GM19238 (cell line): ENCODE data around the gene EVI5L.
"Not testable (repeated sequence)": the region's sequence is repeated elsewhere in the genome, so short reads cannot be mapped to it uniquely, and the experiment has no call there.

ENCODE experiments used
- DNase-seq: peaks from one replicate; pipeline ENCODE4 v3.0.0; 2011; ENCODE audit warnings: low spot score; ENCODE audit not compliant: insufficient read length

Gene EVI5L

DNA sequence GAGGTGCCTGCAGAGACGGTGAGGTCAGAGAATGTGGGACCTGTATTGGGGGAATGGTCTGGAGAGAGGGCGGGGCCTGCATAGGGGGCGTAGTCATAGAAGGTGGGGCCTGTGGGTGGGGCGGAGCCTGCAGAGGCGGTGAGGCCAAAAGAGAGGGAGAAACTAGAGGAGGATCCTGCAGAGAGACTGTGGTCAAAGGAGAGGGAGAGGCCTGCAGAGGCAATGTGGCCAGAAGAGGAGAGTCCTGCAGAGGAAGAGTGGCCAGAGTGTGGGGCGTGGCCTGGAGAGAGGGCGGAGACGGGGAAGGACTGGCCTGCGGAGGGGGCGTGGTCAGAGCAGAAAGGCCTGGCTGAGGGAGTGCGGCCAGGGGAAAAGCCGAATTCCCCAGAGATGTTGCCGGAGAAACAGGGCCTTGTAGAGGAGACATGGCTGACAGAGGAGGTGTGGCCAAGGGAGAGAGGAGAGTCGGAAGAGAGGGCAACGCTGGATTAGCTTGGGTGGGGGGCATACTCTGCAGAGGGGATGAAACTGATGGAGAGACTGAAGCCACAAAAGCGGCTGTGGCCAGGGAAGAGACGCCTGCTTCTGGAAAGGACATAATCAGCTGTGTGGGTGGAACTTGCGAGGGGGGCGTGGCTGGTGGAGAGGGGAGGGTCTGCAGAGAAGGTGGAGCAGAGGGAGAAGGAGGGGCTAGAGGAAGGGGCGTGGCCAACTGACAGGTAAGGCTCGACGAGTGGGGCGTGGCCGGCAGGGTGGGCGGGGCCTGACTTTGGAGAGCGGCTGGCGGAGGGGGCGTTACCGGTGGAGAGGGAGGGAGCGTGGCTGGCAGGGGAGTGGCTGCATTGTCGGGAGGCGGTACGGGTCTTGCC is 41.7 kb downstream of the EVI5L start:
- DNase-seq, result peak; percentile 64

- DNase-seq, result no peak
Measured at GRCh38 chr19:7872306-7873204, 42.5 kb downstream of the EVI5L start.

DNA sequence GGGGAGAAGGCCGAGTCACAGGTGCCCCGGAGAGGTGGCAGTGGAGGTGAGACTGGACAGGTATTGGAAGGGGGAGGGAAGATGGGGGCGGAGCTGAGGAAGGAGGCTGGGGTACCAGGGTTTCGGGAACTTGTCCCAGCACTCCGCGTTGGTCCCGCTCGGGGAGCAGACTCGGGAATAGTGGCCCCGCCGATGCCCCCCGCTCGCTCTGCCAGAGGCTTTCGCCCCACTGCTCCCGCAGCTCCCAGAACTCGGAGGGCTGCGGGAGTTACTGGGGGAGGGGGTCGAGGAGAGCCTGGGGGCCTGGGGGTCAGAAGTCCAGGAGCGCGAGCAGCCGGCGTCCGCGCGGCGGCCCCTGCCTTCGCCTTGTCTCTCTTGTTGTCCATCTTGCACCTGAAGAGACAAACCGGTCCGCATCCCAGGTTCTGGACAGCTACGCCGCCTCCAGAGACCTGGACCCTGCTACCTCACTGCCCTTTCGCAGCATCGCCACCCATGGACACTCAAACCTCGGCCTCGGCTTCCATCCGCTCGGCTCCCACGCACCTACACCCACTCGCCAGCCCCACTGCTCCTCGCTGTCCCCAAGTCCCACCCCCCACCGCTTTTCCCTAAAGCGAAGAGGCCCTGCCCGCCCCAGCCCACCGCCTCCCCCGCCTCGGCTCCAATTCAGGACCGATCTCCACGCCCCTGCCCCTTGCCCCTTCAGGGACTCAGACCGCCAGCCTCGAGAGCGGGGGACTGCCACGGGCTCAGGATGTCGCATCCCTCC is 43.5 kb downstream of the EVI5L start:
- no peak for DNase-seq

GRCh38 chr19:7874076-7874896 is 44.3 kb downstream of the EVI5L start, which contains the start of gene PRR36:
Gene PRR36 (minus strand): TSS chr19:7874390. CDS start chr19:7873689, 701 bp downstream.
- DNase-seq, result no peak

DNA sequence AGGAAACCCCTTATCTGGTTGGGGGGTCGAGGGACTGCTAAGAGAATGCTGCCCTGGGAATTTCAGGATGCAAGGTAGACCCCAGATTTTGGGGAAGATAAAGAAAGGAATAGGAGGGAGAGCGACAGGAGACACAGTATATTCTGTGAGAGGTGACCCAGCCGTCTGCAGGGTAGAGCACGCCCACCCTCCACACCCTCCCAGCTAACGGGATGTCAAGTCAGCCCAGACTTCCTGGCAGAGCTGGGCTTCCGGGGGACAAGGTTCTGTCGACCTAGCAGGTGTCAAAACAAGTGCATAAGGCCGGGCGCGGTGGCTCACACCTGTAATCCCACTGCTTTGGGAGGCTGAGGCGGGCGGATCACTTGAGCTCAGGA is 44.9 kb downstream of the EVI5L start:
- DNase-seq, result no peak

GRCh38 chr19:7877249-7877836 is 47.3 kb downstream of the EVI5L start:
- no peak for DNase-seq

GRCh38 chr19:7879111-7879807 is 49.2 kb downstream of the EVI5L start:
- DNase-seq, result no peak

GRCh38 chr19:7879836-7880235 is 49.8 kb downstream of the EVI5L start:
- no peak for DNase-seq

DNA sequence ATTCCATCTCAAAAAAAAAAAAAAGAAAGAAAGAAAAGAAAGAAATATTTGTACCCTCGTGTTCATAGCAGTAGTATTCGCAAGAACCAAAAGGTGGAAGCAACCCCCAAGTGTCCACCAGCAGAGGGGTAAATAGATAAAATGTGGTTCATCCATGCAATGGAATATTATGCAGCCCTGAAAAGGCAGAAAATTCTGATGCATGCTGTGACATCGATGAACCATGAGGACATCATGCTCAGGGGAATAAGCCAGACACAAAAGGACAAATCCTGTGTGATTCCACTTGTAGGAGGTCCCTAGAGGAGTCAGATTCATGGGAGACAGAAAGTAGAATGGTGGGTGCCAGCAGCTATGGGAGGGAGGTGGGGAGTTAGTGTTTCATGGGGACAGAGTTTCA is 51.9 kb downstream of the EVI5L start:
- DNase-seq, result no peak

DNA sequence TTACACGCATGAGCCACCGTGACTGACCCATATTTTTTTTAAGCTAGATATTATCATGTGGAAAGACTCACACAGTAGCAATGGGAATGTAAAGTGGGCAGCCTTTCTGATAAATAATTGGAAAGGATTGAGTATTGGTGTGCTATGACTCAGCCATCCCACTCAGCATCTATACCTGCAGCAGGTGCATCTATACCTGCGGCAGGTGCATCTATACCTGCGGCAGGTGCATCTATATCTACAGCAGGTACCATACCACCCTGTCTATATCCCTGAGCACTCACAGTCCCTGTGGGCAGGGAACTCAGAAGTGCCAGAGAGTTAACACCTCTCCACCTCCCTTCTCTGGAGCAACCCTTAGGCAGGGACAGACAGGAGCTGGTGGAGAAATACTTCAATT is 53.1 kb downstream of the EVI5L start:
- no peak for DNase-seq

DNA sequence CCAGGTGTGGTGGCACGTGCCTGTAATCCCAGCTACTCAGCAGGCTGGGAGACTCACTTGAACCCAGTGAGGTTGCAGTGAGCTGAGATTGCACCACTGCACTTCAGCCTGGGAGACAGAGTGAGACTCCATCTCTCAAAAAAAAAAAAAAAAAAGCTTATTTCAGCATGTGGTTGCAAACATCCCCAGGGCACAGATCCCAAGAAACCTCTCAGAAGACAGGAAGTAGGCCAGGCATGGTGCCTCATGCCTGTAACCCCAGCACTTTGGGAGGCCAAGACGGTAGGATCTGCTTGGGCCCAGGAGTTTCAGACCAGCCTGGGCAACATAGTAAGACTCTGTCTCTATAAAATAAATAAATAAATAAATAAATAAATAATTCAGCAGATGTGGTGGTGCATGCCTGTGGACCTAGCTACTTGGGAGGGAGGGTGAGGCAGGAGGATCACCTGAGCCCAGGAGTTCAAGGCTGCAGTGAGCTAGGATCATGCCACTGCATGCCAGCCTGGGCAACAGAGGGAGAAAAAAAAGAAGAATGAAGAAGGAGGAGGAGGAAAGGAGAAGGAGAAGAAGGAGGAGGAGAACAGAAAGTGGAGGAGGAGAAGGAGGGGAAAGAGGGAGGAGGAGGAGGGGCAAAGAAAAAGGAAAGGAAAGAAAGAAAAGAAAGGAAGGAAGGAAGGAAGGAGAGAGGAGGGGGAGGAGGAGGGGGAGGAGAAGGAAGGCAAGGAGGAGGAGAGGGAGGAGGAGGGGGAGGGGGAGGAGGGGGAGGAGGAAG is 54.0 kb downstream of the EVI5L start:
- no peak for DNase-seq

DNA sequence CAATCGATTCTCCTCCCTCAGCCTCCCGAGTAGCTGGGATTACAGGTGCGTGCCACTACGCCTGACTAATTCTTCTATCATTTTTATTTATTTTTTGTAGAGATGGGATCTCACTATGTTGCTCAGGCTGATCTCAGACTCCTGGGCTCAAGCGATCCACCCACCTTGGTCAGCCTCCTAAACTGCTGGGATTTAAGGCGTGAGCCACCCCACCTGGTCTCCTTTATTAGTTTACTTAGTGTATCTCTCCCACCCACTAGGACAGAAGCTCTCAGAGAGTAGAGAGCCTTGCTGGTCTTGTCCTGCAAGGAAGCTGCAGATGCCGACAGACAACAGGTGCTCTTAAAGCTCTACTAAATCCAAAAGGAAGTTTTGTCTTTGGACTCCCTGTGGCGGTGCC is 55.8 kb downstream of the EVI5L start:
- no peak for DNase-seq

DNA sequence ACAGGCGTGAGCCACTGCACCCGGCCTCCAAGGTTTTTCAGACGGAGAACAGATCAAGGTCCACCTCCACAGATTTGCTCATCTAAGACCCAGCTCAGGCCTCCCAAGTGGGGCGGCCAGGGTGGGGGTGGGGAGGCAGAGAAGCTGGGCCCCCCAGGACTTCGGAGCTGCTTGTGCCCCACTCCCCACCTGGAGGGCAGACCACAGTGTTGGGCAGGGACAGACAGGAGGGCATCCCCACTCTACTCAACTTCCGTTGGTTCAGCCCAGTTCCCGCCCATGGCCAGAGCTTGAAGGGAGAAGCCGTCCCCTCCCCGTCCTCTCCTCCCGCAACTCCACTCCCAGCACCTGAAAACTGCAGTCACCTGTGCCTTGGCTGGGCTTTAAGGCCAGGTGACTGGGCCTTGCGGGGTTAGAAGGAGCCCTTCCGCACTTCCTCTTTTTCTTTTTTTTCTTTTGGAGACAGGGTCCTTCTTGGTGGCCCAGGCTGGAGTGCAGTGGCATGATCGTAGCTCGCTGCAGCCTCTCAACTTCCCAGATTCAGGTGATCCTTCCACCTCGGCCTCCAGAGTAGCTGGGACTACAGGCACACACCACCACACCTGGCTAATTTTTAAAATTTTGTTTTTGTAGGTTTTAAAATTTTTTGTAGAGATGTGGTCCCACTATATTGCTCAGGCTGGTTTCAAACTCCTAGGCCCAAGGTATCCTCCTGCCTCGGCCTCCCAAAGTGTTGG is 57.6 kb downstream of the EVI5L start:
- no peak for DNase-seq

GRCh38 chr19:7888145-7888825 is 58.3 kb downstream of the EVI5L start, which contains the start of gene LRRC8E:
Gene LRRC8E (plus strand): TSS chr19:7888510. CDS start chr19:7895604, 7,094 bp downstream.
- no peak for DNase-seq

DNA sequence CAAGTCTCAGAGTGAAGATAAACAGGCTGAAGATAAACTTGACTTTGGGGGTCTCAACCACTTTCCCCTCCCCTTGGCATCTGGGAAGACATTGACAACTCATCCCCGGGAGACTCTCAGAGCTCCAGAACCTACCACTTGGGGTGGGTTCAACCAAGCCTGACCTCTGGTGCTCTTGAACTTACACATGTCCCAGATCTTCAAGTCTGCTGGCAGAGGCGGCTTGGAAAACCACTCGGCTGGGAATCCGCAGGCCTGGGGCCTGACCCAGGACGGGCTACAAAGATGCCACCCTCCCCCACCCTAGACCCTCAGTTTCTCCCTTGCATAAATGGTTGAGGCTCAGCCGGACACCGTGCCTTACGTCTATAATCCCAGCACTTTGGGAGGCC is 58.8 kb downstream of the EVI5L start:
- no peak for DNase-seq

- not testable (repeated sequence) for DNase-seq
Measured at GRCh38 chr19:7893362-7894101, 63.5 kb downstream of the EVI5L start.
